Measurements from ENCODE around the gene MIA3.

Gene MIA3

GRCh38 chr1:222592171-222592570 is 25.7 kb upstream of the MIA3 start:
- Histone ChIP-seq H3K4me1 (ENCODE audit: control insufficient read depth in 2 of 2, insufficient read depth in 1 of 2, low read depth in 1 of 2, low read length in 2 of 2) (peaks cover 0 to 3% of the 10 kb centered on the region in 2 donors), H3K27me3 (ENCODE audit: control insufficient read depth in 3 of 3, insufficient read depth in 3 of 3, low read depth in 1 of 3, low read length in 3 of 3) (no peaks in the 10 kb centered on the region), H3K18ac (ENCODE audit: low read length) (no peak overlapping the region), H2AK5ac (ENCODE audit: low read depth, low read length) (no peak overlapping the region), H3K14ac (ENCODE audit: low read length) (no peak overlapping the region), H3K79me1 (ENCODE audit: low read depth, low read length) (no peaks in the 10 kb centered on the region), H4K8ac (ENCODE audit: low read depth, low read length) (no peak overlapping the region), H3K9me3 (replicated peaks in 1 of 2; ENCODE audit: control insufficient read depth in 2 of 2, insufficient read depth in 1 of 2, low read depth in 1 of 2, low read length in 2 of 2) (no peaks in the 10 kb centered on the region), H2AFZ (ENCODE audit: low read length) (no peak overlapping the region), H3K27ac (replicated peaks; ENCODE audit: low read length) (no peak overlapping the region), H3K36me3 (replicated peaks in 1 of 2; ENCODE audit: control insufficient read depth in 2 of 2, insufficient read depth in 2 of 2, low read length in 2 of 2) (peaks cover 0 to 13% of the 10 kb centered on the region in 2 donors), H3K9ac (ENCODE audit: low read depth, low read length, poor library complexity) (no peak overlapping the region), H3K4ac (ENCODE audit: low read length) (no peak overlapping the region), H2BK5ac (ENCODE audit: low read length) (no peak overlapping the region), H3K23ac (ENCODE audit: low read depth, low read length, poor library complexity) (no peak overlapping the region), H4K91ac (ENCODE audit: low read depth, low read length, poor library complexity) (no peak overlapping the region), H2BK12ac (ENCODE audit: low read length) (no peak overlapping the region), H2BK15ac (ENCODE audit: low read length) (no peak overlapping the region), H3K4me2 (ENCODE audit: insufficient read depth, low read length, poor library complexity, severe bottlenecking) (no peak overlapping the region), H3K4me3 (ENCODE audit: low read length in 2 of 2) (no peak overlapping the region), H2BK120ac (ENCODE audit: low read depth, low read length) (no peak overlapping the region)
- no peak for DNase-seq (ENCODE audit: low spot score)
- WGBS, 2 donors (ENCODE audit: extremely low coverage in 2 of 2, insufficient read length in 2 of 2, insufficient replicate concordance in 1 of 2): no CpG with 5 or more reads among the region's 3 CpGs

- Histone ChIP-seq H2AFZ (ENCODE audit: low read length) (no peak overlapping the region), H2BK12ac (ENCODE audit: low read length) (no peak overlapping the region), H2BK5ac (ENCODE audit: low read length) (no peak overlapping the region), H3K4me1 (ENCODE audit: control insufficient read depth in 2 of 2, insufficient read depth in 1 of 2, low read depth in 1 of 2, low read length in 2 of 2) (peaks cover 0 to 3% of the 10 kb centered on the region in 2 donors), H4K8ac (ENCODE audit: low read depth, low read length) (no peak overlapping the region), H2BK15ac (ENCODE audit: low read length) (no peak overlapping the region), H3K79me1 (ENCODE audit: low read depth, low read length) (no peaks in the 10 kb centered on the region), H3K18ac (ENCODE audit: low read length) (no peak overlapping the region), H3K27me3 (ENCODE audit: control insufficient read depth in 3 of 3, insufficient read depth in 3 of 3, low read depth in 1 of 3, low read length in 3 of 3) (no peaks in the 10 kb centered on the region), H3K23ac (ENCODE audit: low read depth, low read length, poor library complexity) (no peak overlapping the region), H3K9ac (ENCODE audit: low read depth, low read length, poor library complexity) (no peak overlapping the region), H3K27ac (replicated peaks; ENCODE audit: low read length) (no peak overlapping the region), H2BK120ac (ENCODE audit: low read depth, low read length) (no peak overlapping the region), H3K4me3 (ENCODE audit: low read length in 2 of 2) (no peak overlapping the region), H3K36me3 (replicated peaks in 1 of 2; ENCODE audit: control insufficient read depth in 2 of 2, insufficient read depth in 2 of 2, low read length in 2 of 2) (no peaks in the 10 kb centered on the region), H2AK5ac (ENCODE audit: low read depth, low read length) (no peak overlapping the region), H3K14ac (ENCODE audit: low read length) (no peak overlapping the region), H3K9me3 (replicated peaks in 1 of 2; ENCODE audit: control insufficient read depth in 2 of 2, insufficient read depth in 1 of 2, low read depth in 1 of 2, low read length in 2 of 2) (no peaks in the 10 kb centered on the region), H3K4me2 (ENCODE audit: insufficient read depth, low read length, poor library complexity, severe bottlenecking) (no peak overlapping the region), H4K91ac (ENCODE audit: low read depth, low read length, poor library complexity) (no peak overlapping the region), H3K4ac (ENCODE audit: low read length) (no peak overlapping the region)
- WGBS, 2 donors (ENCODE audit: extremely low coverage in 2 of 2, insufficient read length in 2 of 2, insufficient replicate concordance in 1 of 2): no CpG with 5 or more reads among the region's 3 CpGs
- no peak for DNase-seq (ENCODE audit: low spot score)
Measured at GRCh38 chr1:222594789-222595188, 23.1 kb upstream of the MIA3 start.

- Histone ChIP-seq H2BK120ac (ENCODE audit: low read depth, low read length) (no peak overlapping the region), H3K4me1 (ENCODE audit: control insufficient read depth in 2 of 2, insufficient read depth in 1 of 2, low read depth in 1 of 2, low read length in 2 of 2) (no peaks in the 10 kb centered on the region), H3K4ac (ENCODE audit: low read length) (no peak overlapping the region), H3K14ac (ENCODE audit: low read length) (no peak overlapping the region), H3K79me1 (ENCODE audit: low read depth, low read length) (no peaks in the 10 kb centered on the region), H3K36me3 (replicated peaks in 1 of 2; ENCODE audit: control insufficient read depth in 2 of 2, insufficient read depth in 2 of 2, low read length in 2 of 2) (no peaks in the 10 kb centered on the region), H4K8ac (ENCODE audit: low read depth, low read length) (no peak overlapping the region), H3K27me3 (ENCODE audit: control insufficient read depth in 3 of 3, insufficient read depth in 3 of 3, low read depth in 1 of 3, low read length in 3 of 3) (no peaks in the 10 kb centered on the region), H2BK12ac (ENCODE audit: low read length) (no peak overlapping the region), H3K4me3 (ENCODE audit: low read length in 2 of 2) (no peak overlapping the region), H3K27ac (replicated peaks; ENCODE audit: low read length) (no peak overlapping the region), H2AFZ (ENCODE audit: low read length) (no peak overlapping the region), H3K9me3 (replicated peaks in 1 of 2; ENCODE audit: control insufficient read depth in 2 of 2, insufficient read depth in 1 of 2, low read depth in 1 of 2, low read length in 2 of 2) (no peaks in the 10 kb centered on the region), H3K23ac (ENCODE audit: low read depth, low read length, poor library complexity) (no peak overlapping the region), H2BK5ac (ENCODE audit: low read length) (no peak overlapping the region), H2AK5ac (ENCODE audit: low read depth, low read length) (no peak overlapping the region), H3K18ac (ENCODE audit: low read length) (no peak overlapping the region), H3K4me2 (ENCODE audit: insufficient read depth, low read length, poor library complexity, severe bottlenecking) (no peak overlapping the region), H4K91ac (ENCODE audit: low read depth, low read length, poor library complexity) (no peak overlapping the region), H2BK15ac (ENCODE audit: low read length) (no peak overlapping the region), H3K9ac (ENCODE audit: low read depth, low read length, poor library complexity) (no peak overlapping the region)
- WGBS, 2 donors (ENCODE audit: extremely low coverage in 2 of 2, insufficient read length in 2 of 2, insufficient replicate concordance in 1 of 2): no CpG with 5 or more reads among the region's 4 CpGs
- no peak for DNase-seq (ENCODE audit: low spot score)
Measured at GRCh38 chr1:222596696-222597095, 21.2 kb upstream of the MIA3 start.

GRCh38 chr1:222600281-222600680 is 17.6 kb upstream of the MIA3 start:
- H3K9me3 ChIP-seq (replicated peaks in 1 of 2; ENCODE audit: control insufficient read depth in 2 of 2, insufficient read depth in 1 of 2, low read depth in 1 of 2, low read length in 2 of 2): no peaks in the 10 kb centered on the region
- H3K27ac ChIP-seq (replicated peaks; ENCODE audit: low read length): no peak overlapping the region
- H3K23ac ChIP-seq (ENCODE audit: low read depth, low read length, poor library complexity): no peak overlapping the region
- no peak overlapping the region for H2AFZ ChIP-seq (ENCODE audit: low read length)
- no peaks in the 10 kb centered on the region for H3K79me1 ChIP-seq (ENCODE audit: low read depth, low read length)
- H3K4me1 ChIP-seq (ENCODE audit: control insufficient read depth in 2 of 2, insufficient read depth in 1 of 2, low read depth in 1 of 2, low read length in 2 of 2): no peaks in the 10 kb centered on the region
- no peak overlapping the region for H2BK12ac ChIP-seq (ENCODE audit: low read length)
- no CpG with 5 or more reads among the region's 1 CpG for WGBS, 2 donors (ENCODE audit: extremely low coverage in 2 of 2, insufficient read length in 2 of 2, insufficient replicate concordance in 1 of 2)
- no peak overlapping the region for H3K4ac ChIP-seq (ENCODE audit: low read length)
- no peak overlapping the region for H3K14ac ChIP-seq (ENCODE audit: low read length)
- H4K8ac ChIP-seq (ENCODE audit: low read depth, low read length): no peak overlapping the region
- H3K18ac ChIP-seq (ENCODE audit: low read length): no peak overlapping the region
- no peak overlapping the region for H3K4me3 ChIP-seq (ENCODE audit: low read length in 2 of 2)
- H2BK5ac ChIP-seq (ENCODE audit: low read length): no peak overlapping the region
- no peak overlapping the region for H3K4me2 ChIP-seq (ENCODE audit: insufficient read depth, low read length, poor library complexity, severe bottlenecking)
- no peak overlapping the region for H3K9ac ChIP-seq (ENCODE audit: low read depth, low read length, poor library complexity)
- H4K91ac ChIP-seq (ENCODE audit: low read depth, low read length, poor library complexity): no peak overlapping the region
- no peaks in the 10 kb centered on the region for H3K27me3 ChIP-seq (ENCODE audit: control insufficient read depth in 3 of 3, insufficient read depth in 3 of 3, low read depth in 1 of 3, low read length in 3 of 3)
- H2AK5ac ChIP-seq (ENCODE audit: low read depth, low read length): no peak overlapping the region
- no peaks in the 10 kb centered on the region for H3K36me3 ChIP-seq (replicated peaks in 1 of 2; ENCODE audit: control insufficient read depth in 2 of 2, insufficient read depth in 2 of 2, low read length in 2 of 2)
- no peak for DNase-seq (ENCODE audit: low spot score)
- no peak overlapping the region for H2BK120ac ChIP-seq (ENCODE audit: low read depth, low read length)
- H2BK15ac ChIP-seq (ENCODE audit: low read length): no peak overlapping the region
